GM19372 (cell line): Measurements from ENCODE around the gene GFI1.

Experiments used
- ATAC-seq: cut with Tn5 transposase; IDR thresholded peaks from one replicate; pipeline ENCODE4 v1.9.1; 2021; ENCODE audit warnings: mild to moderate bottlenecking, low read depth, moderate library complexity; ENCODE audit not compliant: unreplicated experiment

The GFI1 gene

DNA sequence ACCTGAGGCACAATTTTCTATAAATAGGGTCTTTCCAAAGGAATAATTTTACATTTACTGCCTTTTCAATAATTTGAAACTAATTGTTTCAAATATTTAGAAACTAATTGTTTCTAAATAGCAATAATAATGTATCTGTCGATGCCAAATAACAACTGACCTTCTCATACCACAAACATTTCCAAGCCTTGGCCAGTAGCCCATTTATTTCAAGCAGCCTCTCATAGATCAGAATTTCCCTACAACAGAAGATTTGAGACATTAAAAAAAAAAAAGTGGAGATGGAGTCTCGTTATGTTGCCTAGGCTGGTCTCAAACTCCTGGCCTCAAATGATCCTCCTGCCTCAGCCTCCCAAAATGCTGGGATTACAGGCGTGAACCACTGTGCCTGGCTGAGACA, 2.1 kb upstream of the GFI1 start:
- ATAC-seq: no peak

DNA sequence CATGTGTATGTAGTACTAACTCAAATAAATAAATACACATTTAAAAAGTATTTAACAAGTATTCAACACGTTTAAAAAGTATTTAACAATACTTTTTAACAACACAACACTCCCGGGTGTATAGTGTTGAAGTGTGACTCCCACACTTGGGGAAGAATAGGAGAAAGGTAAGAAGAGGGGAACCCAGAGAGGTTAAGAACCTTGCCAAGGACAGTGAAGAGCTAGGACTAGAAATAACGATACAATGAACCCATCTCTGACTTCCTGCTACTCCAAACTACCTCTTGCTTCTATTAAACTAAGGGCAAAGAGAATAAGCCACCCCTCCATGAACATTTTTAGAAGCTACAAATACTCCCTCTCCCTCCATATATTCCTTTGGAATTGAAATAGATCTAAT, 1.7 kb upstream of the GFI1 start:
- ATAC-seq: no peak

DNA sequence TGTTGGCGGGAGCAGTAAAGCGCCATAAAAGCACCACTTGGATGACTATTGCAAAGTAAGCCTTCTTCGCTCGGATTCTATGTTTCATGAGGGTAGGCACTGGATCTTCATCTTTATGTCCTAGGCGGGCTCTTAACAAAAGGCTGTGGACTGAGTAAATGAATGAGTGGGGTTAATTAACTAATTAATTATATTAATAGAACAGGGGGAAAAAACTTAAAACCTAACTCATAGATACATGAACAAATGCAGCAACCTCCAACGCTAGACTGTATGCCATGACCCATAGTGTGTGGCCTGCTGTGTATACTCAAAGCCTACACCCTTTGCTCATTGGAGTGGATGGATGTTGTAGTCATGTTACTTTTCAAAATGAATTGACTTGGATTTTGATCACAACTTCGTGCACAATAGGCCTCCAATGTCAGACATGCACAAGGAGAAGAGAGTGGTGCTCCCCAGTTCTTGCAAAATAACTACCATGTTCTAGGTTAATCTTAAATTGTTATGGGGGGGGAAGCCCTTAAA, 417 bp upstream of the GFI1 start:
- no peak for ATAC-seq

DNA sequence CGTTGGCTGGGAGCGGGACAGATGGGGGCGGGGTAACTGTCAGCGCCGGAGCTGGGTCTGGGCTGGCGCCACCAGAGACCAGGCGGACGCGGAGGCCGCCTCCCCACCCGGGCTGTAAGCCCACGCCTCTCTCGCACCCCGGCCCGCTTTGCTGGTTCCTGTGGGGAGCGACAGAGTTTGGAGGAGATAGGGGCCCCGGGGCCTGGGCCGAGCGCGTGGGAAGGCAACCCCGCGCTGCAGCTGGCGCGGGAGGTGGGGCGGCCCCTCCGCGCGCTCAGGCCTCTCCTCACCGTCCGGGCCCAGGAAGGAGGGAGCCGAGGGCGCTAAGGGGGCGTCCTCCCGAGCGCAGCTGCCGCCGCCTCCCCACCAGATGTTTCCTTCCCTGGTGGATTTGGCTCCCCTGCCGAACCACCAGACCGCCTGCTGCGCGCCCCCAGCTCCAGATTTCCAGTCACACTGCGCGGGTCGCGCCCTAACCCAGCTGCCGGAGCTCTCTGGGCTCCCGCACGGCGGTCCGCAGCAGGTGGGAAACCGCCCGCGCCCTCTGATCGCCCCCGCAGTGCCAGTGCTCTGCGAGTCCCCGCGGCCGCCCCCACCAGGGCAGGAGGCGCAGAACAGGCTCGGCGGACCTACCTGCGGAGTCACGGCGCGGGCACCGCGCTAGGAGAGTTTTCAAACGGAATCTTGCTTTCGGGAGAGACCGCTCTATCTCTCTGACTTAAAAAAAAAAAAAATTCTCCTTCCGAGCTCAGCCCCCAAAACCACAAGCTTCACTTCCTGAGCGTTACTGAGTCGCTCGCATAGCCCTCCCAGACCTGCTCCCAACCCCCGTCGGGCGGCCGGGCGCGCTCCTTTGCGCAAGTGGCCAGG, 1.1 kb downstream of the GFI1 start:
- peak; percentile 48 for ATAC-seq

DNA sequence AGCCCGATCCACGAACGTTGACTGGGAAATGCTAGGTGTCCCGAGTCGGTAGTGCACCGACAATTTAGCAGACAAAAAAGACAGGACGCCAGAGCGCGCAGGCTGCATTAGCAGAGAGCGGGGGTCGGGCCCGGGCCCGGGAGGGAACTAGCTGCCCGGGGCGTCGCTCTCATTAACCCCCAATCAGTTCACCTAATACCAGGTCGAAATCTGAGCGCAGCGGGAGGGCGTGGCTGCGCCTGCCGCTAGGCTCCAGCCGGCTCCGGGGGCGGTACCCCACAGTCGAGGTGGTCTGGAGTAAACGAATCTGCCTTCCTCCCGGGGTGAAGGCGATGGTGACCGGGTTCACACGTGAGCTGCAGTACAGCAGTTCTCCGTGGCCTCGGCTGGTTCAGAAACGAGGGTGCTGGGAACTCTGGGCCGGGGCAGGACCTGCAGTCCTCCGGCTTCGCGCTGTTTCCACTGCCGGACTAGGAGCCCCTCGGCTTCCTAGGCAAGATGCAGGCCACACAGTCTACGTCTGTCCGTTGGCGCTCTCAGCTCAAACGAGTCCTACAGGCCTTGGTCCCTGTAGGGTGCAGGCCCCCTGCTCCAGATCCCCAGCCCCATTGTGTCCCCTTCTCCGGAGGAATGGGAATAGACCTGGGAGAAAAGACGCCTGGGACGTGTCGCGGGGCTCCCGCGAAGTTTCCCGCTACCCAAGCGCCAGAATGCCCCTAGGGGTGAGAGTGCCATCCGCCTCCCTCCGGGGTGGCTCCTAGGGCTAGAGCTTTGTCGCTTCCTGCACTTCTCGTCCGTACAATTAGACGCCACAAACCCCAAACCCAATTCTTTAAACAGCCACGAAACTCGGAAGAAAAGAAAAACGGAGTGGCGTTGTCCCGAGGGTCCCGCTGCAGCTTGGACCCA, 2.0 kb downstream of the GFI1 start:
- peak; percentile 21 for ATAC-seq

DNA sequence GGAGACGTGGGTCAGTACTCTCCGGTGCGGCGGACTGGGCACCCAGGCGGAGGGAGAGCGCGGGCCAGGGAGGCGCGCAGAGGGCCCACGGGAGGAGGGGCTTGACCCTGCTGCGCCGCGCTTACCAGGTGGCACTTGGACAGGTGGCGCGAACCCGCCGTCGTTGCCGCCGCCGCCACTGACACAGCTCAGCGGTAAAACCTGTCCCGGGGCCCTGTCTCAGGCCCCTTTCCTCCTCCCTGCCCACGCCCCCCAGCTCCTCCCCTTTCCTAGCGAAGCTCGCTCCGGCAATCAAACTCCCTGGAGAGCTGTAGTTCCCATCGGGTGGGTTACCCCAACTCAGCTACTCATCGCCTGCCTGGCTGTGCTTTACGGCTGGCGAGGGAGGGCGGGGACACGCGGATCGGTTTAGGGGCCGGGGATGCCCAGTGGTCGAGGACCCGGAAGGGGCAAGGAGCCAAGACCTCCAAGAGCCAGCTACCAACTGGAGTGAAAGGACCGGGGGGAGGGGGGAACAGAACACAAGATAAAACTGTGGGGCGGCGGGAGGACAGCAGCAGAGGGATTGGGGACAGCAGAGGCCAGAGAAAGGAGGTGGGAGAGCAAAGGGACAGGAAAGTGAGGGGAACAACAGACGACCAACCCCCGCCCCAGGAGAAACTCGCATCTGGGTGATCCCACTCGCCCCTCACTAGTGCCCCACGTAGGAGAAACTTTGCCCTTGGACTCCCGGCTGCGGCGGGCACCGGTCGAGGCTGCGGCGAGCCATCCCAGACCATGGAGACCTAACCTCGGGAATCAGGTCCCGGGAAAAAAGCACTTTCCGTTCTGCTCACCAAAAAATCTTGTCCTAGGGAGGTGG, 2.9 kb downstream of the GFI1 start:
- ATAC-seq: no peak

DNA sequence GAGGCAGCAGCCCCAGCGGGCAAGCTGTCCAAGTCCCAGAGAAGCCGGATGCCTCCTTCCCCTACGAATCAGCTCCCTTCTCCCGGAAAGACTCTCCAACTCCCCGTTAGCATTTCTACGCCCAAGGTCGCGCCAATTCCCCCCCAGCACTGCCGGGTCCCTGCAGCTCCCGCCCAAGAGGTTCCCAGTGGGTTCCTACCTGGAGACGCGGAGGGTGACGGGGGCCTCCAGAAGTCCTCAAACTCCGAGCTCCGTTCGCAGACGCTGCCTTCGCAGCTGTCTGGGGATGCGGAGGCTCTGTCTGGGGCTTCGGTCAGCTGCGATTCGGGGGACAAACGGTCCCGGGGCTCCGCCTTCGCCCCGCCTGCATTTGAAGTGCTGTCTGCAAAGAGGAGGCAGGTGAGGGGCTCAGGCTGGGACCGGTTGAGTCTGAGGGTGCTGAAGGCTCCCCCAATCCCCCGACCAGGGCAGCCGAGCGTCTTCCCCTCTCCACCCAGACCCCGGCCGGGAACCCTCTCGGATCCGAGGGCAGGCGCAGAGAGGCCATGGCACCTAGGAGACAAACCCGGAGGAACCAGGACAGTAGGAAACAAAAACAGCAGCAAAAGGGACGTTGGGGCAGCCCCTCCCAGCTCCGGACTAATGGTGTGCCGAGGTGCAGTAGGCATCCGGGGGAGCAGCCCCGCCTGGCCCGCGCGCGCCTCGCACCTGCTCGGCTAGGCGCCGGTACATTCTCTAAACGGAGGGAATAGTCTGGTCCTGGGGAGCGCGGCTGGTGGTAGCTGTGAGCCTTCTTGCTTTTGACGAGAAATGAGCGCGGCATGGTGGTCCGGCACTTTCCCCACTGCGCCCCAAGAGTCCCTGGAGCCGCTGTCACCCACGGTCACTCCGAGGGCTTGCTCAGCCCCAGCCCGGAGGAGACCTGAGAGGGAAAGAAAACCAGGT, 3.8 kb downstream of the GFI1 start:
- ATAC-seq: no peak

DNA sequence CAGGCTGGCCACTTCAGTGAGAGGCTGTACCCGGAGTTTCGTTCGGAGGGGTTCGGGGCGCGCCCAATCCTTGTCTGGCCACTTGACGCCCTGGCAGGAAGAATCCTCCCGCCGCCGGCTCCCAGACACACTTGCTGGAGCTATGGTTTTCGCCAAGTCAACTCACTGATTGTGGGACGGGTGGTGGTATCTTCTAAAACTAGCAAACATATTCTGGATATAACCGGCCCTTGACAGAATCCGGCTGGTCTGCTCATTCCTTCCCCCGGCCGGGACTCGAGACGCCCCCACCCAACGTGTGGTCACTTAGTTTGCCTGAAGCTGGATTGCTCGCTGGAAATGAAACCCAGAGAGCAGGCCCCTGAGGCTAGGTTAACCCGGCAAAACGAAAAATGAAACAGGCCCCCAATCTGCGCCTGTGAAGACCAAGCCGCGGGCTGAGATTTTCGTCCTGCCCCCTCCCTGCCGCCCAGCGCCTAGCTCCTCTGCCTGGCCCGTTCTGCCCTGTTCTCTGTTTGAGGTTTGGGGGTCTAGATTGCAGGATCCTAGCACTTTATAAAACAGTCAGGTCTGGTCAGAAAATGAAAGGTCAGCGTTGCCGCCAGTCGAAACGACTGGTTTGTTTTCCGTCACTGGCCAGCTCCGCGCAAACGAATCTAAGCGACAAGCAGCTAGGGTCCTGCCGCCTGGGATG, 4.6 kb downstream of the GFI1 start:
- ATAC-seq: no peak

DNA sequence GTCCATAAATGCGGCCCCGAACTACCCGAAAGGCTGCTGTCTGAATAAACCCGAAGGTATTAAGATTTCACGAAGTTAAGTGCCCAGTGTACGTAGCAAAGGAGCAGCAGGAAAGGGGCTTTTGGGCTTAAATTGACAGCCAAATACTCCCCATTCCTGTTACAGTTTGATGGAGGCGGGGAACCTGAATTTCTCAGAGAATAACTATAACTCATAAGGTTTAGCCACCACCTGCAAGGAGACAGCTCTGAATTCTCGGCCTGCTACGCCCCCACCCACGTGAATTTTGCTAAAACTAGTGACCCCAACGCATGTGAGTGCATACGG, 5.2 kb downstream of the GFI1 start:
- no peak for ATAC-seq

DNA sequence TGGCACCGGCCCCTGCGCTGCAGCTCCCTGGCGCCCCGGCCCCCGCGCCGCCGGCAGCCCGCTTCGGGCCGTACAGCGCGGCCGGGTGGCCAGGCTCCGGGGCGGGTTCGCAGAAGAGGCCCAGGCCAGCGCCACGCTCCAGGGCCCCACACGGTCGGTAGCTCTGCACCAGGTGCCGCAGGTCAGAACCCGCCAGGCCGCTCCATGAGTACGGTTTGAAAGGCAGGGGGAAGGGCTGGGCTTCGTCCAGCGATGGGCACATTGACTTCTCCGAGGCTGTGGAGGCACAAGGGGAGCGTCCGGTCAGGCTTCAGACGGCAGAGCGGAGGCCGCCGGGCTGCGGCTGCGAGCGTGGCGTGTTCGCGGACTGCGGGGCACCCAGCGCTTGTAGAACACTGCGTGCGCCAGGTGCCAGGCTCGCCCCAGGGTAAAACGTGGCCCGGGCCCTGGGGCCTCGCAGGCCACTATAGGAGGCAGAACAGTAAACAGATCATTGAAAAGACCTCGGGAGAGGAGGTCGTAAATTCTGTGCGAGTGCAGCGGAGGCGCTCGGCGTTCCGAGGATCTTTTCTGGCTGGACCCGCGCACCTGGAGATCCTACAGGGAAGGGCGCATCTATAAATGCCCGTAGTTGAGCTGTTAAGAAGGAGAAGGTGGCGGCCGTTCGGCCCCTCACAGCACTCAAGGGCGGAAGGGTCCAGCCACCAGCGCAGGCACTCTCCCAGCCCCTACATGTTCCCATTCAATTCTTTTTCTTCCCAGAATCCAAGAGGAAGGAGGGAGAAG, 5.7 kb downstream of the GFI1 start:
- no peak for ATAC-seq

DNA sequence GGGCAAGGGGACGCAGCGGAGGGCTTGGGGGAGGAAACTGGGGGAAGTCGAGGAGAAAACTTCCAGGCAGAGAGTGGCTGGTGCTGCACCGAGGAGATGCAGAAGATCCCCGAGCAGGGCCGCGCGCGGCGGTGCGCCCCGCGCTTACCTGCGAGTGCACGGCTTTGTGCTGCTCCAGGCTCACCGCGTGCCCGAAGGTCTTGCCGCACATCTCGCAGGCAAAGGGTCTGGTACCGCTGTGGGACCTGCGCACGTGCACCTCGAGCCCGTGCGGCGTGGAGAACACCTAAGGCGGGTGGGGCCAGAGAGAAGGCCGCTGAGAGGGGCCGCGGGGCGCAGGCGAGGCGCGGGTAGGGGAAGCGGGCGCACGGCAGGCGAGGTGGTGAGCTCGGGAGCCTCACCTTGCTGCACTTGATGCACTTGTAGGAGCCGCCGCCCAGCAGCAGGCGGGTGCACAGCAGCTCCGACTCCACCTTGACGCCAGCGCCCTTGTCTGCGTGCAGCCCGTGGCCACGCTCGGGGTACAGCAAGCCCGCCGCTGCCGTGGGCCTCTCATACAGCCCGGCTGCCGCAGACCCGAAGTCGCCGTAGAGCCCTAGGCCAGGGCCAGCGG, 6.4 kb downstream of the GFI1 start:
- ATAC-seq: no peak

DNA sequence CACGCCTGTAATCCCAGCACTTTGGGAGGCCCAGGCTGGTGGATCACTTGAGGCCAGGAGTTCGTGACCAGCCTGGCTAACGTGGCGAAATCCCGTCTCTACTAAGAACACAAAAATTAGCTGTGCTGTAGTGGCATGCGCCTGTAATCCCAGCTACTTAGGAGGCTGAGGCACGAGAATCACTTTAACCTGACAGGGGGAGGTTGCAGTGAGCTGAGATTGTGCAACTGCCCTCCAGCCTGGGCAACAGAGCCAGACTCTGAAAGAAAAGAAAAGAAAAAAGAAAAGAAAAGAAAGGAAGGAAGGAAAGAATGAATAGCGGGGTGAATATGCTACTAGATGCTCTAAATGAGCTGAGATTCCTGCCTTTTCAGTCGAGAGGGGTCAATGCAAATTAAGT, 7.1 kb downstream of the GFI1 start:
- no peak for ATAC-seq

DNA sequence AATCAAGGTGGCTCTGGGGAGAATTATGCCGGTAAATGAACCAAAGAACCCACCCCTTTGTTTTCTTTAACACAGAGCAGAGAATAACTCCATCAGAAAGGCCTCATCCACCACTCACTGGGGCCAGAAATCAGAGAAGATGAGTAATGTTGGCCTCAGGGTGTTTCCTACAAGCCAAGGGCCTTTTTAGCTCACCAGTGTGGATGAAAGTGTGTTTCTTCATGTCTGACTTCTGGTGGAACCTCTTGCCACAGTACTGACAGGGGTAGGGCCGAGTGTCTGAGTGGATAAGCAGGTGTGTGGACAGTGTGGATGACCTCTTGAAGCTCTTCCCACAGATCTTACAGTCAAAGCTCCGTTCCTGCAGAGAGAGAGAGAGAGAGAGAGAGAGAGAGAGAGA, 8.3 kb downstream of the GFI1 start:
- ATAC-seq: no peak

DNA sequence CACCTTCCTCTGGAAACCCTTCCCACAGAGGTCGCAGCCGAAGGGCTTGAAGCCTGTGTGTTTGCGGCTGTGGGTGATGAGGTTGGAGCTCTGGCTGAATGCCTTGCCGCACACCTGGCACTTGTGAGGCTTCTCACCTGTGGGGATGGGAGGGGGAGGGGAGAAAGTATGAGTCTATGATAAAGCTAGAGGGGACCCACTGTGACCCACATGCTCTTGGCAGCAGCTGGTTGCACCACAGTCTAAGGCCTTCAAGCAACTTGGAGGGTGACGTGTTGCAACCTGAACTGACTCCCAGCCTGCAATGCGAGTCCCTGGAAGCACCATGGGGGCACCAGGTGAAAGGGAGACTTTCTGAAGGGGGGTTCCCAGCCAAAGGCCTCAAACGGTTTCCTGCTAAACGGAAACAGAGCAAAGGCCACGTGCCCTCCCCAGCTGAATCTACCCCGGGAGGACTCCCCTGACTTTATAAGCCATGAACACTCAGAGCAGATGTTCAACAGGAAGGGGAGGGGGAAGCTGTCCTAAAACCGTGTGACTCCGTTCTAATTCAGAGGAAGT, 10.6 kb downstream of the GFI1 start:
- no peak for ATAC-seq

DNA sequence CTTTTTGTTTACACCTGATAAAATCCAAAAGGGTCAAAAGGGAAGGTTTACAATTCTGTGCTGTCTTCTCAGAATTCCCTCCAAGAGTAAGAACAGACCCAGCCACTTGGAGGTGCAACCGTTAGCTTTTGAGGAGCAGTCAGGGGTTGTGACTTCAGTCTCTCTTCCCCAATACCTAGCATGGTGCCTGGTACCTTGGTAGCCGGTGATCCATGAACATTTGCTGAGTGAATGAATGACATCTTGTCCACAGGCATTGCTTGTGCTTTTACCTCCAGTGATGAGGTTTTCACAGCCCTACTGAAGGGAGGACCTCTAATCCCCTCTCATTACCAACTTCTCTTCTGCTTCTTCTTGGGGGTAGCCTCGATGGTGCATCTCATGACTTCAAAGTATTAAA, 11.7 kb downstream of the GFI1 start:
- ATAC-seq: no peak

DNA sequence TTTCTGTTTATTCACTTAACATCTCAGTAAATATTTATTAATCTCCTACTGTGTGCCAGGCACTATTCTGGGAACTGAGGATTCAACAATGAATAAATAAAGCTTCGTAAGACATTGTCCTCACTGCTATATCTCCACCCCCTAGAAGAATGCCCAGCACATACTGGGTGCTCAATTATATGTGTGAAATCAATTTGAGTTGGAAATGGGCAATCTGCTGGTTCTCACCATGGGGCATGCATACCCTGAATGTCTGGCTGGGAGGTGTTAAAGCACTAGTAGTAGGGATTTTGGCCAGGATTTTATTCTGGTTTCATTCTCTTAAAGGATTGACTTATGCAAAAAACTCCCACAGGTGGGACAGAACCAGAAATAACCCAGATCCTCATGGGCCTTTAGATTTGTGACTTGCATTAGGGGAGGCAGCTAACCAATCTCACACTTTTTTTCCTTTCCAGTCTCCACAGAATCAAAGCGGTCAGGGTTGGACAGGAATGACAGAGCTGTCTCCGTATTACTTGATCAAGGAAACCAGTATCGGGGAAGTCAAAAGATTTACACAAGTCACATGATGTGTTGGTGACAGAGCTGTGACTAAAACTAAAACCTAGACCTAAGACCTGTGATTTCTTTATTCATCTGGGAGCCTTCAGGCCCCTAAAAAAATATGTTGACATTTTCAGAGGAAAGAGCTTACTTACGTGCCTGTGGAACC, 12.8 kb downstream of the GFI1 start:
- ATAC-seq: no peak

DNA sequence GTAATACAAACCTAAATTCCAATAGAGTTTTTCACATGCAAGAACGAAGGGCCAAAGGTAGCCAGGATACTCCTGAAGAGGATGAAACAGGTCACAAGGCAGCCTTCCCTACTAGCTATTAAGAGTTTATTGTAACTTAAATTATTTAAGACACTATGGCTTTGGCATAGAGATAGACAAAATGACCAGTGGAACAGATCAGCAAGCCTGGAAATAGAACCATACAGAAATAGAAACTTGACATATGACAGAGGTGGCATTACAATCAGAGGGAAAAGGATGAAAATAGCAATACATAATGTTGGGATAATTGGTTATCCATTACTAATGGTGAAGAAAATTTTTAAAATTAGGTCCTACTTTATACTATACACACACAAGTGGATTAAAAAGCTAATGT, 16.5 kb downstream of the GFI1 start:
- no peak for ATAC-seq
